Naive B cell (primary cell): Measurements from ENCODE around the gene WASHC4. TPM values are rescaled to one million over a fixed set of nuclear protein-coding genes. Genes with fewer than 3 reads are reported as not detected.
"Not testable (repeated sequence)": the region's sequence is repeated elsewhere in the genome, so short reads cannot be mapped to it uniquely, and the experiment has no call there.

Source experiments
- ATAC-seq, 2 donors: fragments of 150-1000 bp; cut with Tn5 transposase; 2 replicates each; pipeline ENCODE4 v1.10.0; 2021; ENCODE audit warnings: low read depth in 2 of 2, mild to moderate bottlenecking in 2 of 2, moderate library complexity in 2 of 2
- DNase-seq: peaks from one replicate; pipeline ENCODE4 v3.0.0; 2022
- H3K27ac Mint-ChIP-seq, 6 donors: one replicate each; pipeline ENCODE4 v1.8.0; 2020 to 2022; ENCODE audit warnings: mild to moderate bottlenecking in 6 of 6, mixed read lengths in 6 of 6, moderate library complexity in 5 of 6, inconsistent platforms in 2 of 6
- H3K27me3 Mint-ChIP-seq, 3 donors: one replicate each; pipeline ENCODE4 v1.8.0; 2021 to 2022; ENCODE audit warnings: mixed read lengths in 3 of 3, mild to moderate bottlenecking in 1 of 3
- H3K36me3 Mint-ChIP-seq, 2 donors: one replicate each; pipeline ENCODE4 v1.8.0; 2020 to 2022; ENCODE audit warnings: mixed read lengths in 2 of 2, inconsistent platforms in 1 of 2, mild to moderate bottlenecking in 1 of 2
- H3K4me1 Mint-ChIP-seq, 3 donors: one replicate each; pipeline ENCODE4 v1.8.0; 2020 to 2022; ENCODE audit warnings: mixed read lengths in 3 of 3, inconsistent platforms in 1 of 3, mild to moderate bottlenecking in 1 of 3, moderate library complexity in 1 of 3
- H3K4me3 Mint-ChIP-seq, 8 donors: one replicate each; pipeline ENCODE4 v1.8.0; 2020 to 2022; ENCODE audit warnings: mild to moderate bottlenecking in 8 of 8, mixed read lengths in 8 of 8, moderate library complexity in 8 of 8, inconsistent platforms in 2 of 8
- H3K9me3 Mint-ChIP-seq, 7 donors: one replicate each; pipeline ENCODE4 v1.8.0; 2020 to 2022; ENCODE audit warnings: mixed read lengths in 7 of 7, mild to moderate bottlenecking in 5 of 7, inconsistent platforms in 2 of 7, moderate library complexity in 1 of 7
- polyA plus RNA-seq, 6 donors: library from polyadenylated mRNA; unstranded; fragments of 300-500 nt; fragmentation: Illumina TruSeq; gene quantifications; one replicate each; pipeline ENCODE4 v1.2.3, GENCODE V29; 2021; ENCODE audit warnings: low read depth in 6 of 6

Gene WASHC4
- polyA plus RNA-seq, 6 donors from 2014 or later = 84.7 to 131 (median 125) TPM

DNA sequence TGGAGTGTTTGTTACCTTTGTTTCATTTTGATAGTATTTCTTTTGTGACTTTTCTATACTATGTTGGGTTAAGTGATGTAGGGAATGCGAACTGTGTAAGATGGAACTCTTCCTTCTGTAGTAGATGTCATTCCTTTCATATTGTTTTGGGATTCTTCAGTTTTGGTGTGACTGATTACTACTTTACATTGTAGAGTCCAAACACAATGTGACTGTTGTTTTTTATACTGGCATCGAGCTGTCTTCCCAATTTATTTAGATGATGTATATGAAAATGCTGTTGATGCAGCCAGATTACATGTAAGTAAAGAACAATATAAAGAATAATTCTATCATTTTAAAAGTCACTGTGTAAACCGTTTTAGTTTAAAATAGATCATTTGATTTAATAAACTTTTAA lies 34.7 kb downstream of the WASHC4 start:
- no peak for DNase-seq
- no peak for ATAC-seq
- Mint-ChIP-seq H3K4me1 (peaks cover 1 to 6% (median 5%) of the 10 kb centered on the region in 3 donors), H3K4me3 (no peak overlapping the region), H3K27me3 (no peaks in the 10 kb centered on the region), H3K27ac (no peak overlapping the region), H3K9me3 (no peaks in the 10 kb centered on the region), H3K36me3 (peaks cover 0 to 22% of the 10 kb centered on the region in 2 donors)

DNA sequence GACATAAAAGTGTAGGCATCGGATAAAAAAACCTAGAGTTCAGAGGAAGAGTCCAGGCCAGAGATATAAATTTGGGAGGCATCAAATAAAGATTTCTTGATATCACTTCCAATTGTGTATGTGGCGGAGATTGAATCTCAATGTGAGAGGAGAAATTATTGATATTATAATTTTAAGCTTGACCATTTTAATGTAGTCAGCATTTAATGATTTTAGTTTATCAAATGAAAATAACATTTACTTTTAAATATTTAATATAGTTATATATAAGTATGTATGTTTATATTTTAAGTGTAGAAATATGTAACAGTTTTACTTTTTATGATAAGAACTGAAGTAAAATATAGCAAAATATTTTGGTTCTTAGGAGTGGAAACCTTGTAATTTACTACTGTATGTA lies 48.7 kb downstream of the WASHC4 start:
- H3K9me3 Mint-ChIP-seq = no peaks in the 10 kb centered on the region
- no peaks in the 10 kb centered on the region for H3K27me3 Mint-ChIP-seq
- ATAC-seq (no peak), DNase-seq (no peak)
- H3K4me3 Mint-ChIP-seq = no peak overlapping the region
- peaks cover 24% of the 10 kb centered on the region in 2 donors for H3K36me3 Mint-ChIP-seq
- H3K4me1 Mint-ChIP-seq = peaks cover 0 to 12% (median 6%) of the 10 kb centered on the region in 3 donors
- peak overlapping the region in 2 of 6 donors; percentile 14 to 16 for H3K27ac Mint-ChIP-seq

DNA sequence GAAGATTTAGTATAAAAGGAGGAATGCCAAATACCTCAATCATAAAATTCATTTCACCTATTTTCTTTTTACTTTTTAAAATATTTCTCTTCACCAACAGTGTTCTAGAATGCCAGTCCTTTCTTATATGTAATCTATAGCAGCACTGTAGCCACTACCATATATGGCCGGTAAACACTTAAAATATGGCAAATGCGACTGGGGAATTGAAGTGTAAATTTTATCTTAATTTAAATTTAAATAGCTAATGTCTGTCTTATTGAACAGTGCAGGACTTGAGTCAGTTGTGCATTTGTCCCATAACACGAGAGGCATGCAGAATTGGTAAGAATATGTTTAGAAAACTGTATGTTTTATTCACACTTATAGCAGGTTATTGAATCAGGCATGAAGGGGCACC lies 50.1 kb downstream of the WASHC4 start:
- DNase-seq = no peak
- Mint-ChIP-seq H3K4me1 (peaks cover 0 to 12% (median 6%) of the 10 kb centered on the region in 3 donors), H3K27ac (peak overlapping the region in 5 of 6 donors; percentile 2 to 75 (median 22)), H3K27me3 (no peaks in the 10 kb centered on the region), H3K9me3 (no peaks in the 10 kb centered on the region), H3K4me3 (no peak overlapping the region), H3K36me3 (peaks cover 24 to 30% of the 10 kb centered on the region in 2 donors)
- ATAC-seq = no peak

DNA sequence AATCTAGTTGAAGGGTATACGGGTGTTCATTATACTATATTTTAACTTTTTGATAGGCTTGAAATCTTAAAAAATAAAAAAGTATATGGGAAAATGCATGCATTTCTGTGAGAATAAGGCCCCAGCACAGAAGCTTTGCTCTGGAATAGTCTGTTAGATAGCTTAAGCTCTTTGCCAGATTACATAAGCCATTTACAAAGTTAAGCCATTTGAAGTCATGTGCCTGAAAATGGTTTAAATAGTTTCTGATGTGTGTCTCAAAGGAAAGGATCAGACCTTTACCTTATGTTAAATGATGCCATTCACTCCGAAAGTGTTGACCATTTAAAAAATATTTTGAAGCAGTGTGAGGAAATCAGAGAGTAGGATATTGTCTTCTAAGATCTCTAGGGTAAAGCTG lies 51.3 kb downstream of the WASHC4 start:
- no peak for ATAC-seq
- H3K36me3 Mint-ChIP-seq = peaks cover 27 to 34% of the 10 kb centered on the region in 2 donors
- no peak for DNase-seq
- no peak overlapping the region for H3K4me3 Mint-ChIP-seq
- H3K9me3 Mint-ChIP-seq = no peaks in the 10 kb centered on the region
- no peaks in the 10 kb centered on the region for H3K27me3 Mint-ChIP-seq
- peaks cover 5 to 12% (median 6%) of the 10 kb centered on the region in 3 donors for H3K4me1 Mint-ChIP-seq
- H3K27ac Mint-ChIP-seq = peak overlapping the region in 3 of 6 donors; percentile 2 to 37 (median 17)

DNA sequence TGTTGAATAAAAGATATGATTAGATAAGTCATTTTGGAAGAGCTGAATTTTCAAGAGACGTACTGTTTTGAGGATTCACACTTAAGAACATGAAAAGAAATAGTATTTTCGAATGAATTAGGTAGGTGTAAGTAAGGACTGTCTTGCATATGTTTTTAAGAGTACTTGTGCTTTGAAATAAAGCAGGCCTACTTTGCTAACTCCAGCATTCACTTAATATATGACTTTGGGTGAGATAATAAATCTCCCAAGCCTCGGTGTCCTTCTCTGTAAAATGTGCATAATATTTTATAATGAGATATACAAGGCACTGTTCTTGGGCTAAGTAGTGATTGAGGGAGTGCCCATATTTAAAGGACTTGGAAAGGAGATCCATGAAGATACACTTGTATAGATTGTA lies 54.6 kb downstream of the WASHC4 start:
- H3K27me3 Mint-ChIP-seq = no peaks in the 10 kb centered on the region

DNA sequence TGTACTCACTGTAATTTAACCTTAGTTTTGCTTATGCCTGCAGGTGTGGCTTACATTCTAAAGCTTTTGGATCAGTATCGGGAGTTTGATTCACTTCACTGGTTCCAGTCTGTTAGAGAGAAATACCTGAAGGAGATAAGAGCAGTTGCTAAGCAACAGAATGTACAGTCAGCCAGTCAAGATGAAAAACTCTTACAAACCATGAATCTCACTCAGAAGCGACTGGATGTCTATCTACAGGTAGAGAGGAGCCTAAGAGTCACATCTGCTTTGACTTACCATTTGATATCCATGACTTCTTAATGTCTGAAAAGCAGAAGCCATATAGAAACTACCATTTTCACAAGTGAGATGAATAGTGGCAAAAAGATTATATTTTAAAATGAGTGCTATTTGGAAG lies 56.5 kb downstream of the WASHC4 start:
- no peak overlapping the region for H3K4me3 Mint-ChIP-seq
- H3K4me1 Mint-ChIP-seq = peaks cover 4 to 5% (median 4%) of the 10 kb centered on the region in 3 donors
- H3K36me3 Mint-ChIP-seq = peaks cover 14 to 17% of the 10 kb centered on the region in 2 donors
- no peaks in the 10 kb centered on the region for H3K27me3 Mint-ChIP-seq
- H3K27ac Mint-ChIP-seq = peak overlapping the region in 1 of 6 donors; percentile 93
- no peak for ATAC-seq
- no peak for DNase-seq
- no peaks in the 10 kb centered on the region for H3K9me3 Mint-ChIP-seq

More for the DNA sequence above, 54.6 kb downstream of the WASHC4 start:
- no peaks in the 10 kb centered on the region for H3K9me3 Mint-ChIP-seq
- ATAC-seq (no peak), DNase-seq (no peak)
- H3K36me3 Mint-ChIP-seq = peaks cover 24 to 25% of the 10 kb centered on the region in 2 donors
- H3K27ac Mint-ChIP-seq = no peak overlapping the region
- peaks cover 5 to 6% (median 5%) of the 10 kb centered on the region in 3 donors for H3K4me1 Mint-ChIP-seq
- H3K4me3 Mint-ChIP-seq = no peak overlapping the region

DNA sequence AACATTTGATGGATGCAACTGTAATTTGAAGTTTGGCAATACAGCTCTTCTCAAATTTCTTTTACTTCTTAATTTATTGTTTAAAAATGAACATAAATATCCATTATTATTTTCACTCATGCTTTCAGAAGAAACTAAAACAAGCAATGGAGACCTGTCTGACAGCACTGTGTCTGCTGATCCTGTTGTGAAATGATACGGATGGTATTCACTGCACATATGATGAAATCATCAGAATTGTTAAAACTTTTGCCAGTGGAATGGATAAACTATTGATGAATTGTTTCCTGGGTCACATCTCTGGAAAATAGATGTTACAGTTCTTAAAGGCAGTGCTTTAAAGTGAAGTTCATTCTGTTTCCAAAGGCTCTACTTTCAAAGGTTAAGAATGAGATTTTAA lies 59.2 kb downstream of the WASHC4 start:
- Mint-ChIP-seq H3K4me3 (no peak overlapping the region), H3K27me3 (no peaks in the 10 kb centered on the region), H3K36me3 (peaks cover 8 to 13% of the 10 kb centered on the region in 2 donors), H3K27ac (peak overlapping the region in 1 of 6 donors; percentile 47), H3K4me1 (peaks cover 0 to 5% (median 0%) of the 10 kb centered on the region in 3 donors), H3K9me3 (no peaks in the 10 kb centered on the region)
- ATAC-seq (no peak), DNase-seq (no peak)

DNA sequence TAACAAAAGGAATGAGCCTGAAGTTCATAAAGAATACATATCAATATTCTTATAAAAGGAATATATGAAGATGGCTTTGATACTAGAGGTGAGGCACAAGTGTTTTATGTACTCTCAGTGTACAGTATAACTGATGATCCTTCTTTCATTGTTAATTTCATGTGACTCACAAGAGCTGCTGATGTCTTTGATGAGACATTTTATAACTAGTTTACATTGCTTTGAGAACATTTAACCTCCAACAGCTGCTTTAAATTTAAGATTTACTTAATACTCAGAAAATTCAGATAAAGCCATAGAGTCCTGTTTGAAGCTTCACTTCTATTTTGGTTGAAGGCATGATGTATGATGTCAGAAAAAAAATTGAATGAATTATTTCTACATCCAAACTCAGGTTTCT lies 59.8 kb downstream of the WASHC4 start:
- Mint-ChIP-seq H3K4me3 (no peak overlapping the region), H3K27me3 (no peaks in the 10 kb centered on the region), H3K36me3 (peaks cover 7 to 8% of the 10 kb centered on the region in 2 donors), H3K4me1 (peaks cover 4 to 9% (median 4%) of the 10 kb centered on the region in 3 donors), H3K27ac (no peak overlapping the region), H3K9me3 (no peaks in the 10 kb centered on the region)
- no peak for ATAC-seq
- no peak for DNase-seq

DNA sequence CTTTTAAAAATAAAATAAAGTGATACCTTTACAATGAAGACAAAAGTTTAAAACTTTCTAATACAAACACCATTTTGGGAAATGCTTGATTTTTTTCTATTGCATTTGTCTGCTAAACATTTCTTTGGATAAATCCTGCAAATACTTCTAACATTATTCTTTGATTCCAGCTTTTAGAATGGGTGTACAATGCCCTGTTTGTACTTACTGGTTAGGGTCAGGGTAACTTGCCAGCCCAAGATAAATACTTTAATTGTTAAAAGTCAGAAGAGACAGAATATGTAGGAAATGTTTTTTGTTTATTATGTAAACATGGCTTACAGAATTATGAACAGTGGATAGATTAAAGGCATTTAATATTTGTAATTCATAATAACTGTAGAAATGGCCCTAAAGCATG lies 60.5 kb downstream of the WASHC4 start:
- no peak overlapping the region for H3K4me3 Mint-ChIP-seq
- no peak for DNase-seq
- ATAC-seq = no peak
- H3K27me3 Mint-ChIP-seq = no peaks in the 10 kb centered on the region
- H3K36me3 Mint-ChIP-seq = peaks cover 7 to 8% of the 10 kb centered on the region in 2 donors
- H3K9me3 Mint-ChIP-seq = no peaks in the 10 kb centered on the region
- H3K27ac Mint-ChIP-seq = no peak overlapping the region
- peaks cover 7% of the 10 kb centered on the region in 3 donors for H3K4me1 Mint-ChIP-seq

DNA sequence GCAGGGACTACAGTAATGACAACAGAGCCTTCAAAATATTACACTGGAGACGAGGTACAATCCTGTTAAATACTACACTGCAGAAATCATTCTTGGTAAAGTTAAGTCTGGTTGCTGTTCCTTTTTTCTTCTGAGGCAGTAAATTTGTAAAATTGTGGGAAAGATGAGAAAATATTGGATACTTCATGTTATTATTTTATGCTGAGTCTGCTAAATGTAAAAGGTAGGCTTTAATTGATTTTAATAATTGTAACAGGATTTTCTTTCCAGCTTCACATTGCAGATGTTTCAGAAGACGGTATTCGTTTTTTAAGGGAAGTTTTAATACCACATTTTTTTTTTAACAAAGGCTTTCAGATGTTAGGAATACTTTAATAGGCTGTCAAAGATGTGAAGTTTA lies 62.6 kb downstream of the WASHC4 start:
- Mint-ChIP-seq H3K9me3 (no peaks in the 10 kb centered on the region), H3K36me3 (peaks cover 0 to 7% of the 10 kb centered on the region in 2 donors), H3K27me3 (no peaks in the 10 kb centered on the region), H3K4me3 (no peak overlapping the region), H3K27ac (peak overlapping the region in 2 of 6 donors; percentile 36 to 59), H3K4me1 (peaks cover 4 to 10% (median 7%) of the 10 kb centered on the region in 3 donors)
- DNase-seq = no peak
- no peak for ATAC-seq

DNA sequence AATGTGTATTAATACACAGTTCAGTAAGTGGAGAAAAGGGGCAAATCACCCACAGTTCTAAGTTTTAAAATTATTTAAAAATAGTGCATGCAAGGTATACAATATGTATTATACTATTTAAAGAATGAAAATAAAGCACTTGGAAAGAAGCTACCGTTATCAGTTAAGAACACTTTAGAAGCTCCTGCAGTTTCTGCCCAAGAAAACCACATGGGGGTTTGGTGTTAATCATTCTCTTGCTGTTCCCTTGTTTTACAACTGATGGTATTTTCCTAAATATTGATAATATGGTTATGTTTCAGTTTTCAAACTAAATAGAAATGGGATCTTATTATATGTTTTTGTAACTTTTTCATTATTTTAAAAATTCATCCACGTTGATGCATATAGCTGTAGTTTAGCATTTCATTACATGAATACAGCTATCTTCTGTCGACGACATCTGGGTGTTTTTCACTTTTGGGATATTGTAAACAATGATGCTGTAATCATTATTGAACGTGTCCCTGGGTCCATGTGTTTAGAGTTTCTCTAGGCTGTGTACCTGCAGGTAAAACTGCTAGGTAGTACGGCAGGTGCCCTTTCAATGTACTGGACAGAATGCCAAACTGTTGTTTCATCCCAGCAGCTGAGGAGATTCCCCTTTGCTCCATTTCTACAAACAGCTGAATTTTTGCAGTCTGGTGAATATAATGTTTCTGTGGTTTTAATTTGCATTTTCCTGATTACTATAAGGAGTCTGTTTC lies 64.3 kb downstream of the WASHC4 start:
- peaks cover 5 to 10% (median 7%) of the 10 kb centered on the region in 3 donors for H3K4me1 Mint-ChIP-seq
- ATAC-seq = no peak
- no peaks in the 10 kb centered on the region for H3K27me3 Mint-ChIP-seq
- DNase-seq = no peak
- H3K36me3 Mint-ChIP-seq = peaks cover 3 to 7% of the 10 kb centered on the region in 2 donors
- H3K27ac Mint-ChIP-seq = peak overlapping the region in 3 of 6 donors; percentile 57 to 73 (median 65)
- no peak overlapping the region for H3K4me3 Mint-ChIP-seq
- no peaks in the 10 kb centered on the region for H3K9me3 Mint-ChIP-seq

DNA sequence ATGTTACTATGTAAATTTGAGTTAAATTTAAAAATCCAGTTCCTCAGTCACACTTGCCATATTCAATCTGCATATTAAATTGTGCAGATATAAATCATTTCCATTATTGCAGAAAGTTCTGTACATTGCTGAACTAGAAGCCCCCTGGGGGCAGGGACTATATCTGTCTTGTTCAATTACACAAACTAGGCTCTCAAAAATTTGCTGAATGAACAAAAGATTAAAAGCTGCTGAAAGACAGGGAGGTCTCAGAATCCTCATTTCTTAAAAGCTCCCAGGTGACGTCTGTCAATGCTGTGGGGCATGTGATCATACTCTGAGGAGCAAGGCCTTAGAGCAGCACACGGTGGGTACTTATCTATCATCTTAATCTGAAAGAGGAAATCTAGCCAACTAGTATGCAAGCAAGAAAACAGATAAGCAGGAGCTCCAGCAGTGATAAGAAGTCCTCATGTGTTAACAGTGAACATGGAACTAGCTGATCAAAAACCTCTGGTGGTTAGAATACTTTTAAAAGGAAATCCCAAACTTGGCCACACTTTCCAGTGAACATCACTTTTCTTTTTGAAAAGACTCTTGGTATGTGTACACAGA lies 68.0 kb downstream of the WASHC4 start:
- H3K9me3 Mint-ChIP-seq = peaks cover 0 to 8% (median 0%) of the 10 kb centered on the region in 7 donors
- ATAC-seq (no peak), DNase-seq (no peak)
- peaks cover 9 to 18% (median 10%) of the 10 kb centered on the region in 3 donors for H3K4me1 Mint-ChIP-seq
- H3K27me3 Mint-ChIP-seq = no peaks in the 10 kb centered on the region
- H3K27ac Mint-ChIP-seq = peak overlapping the region in 1 of 6 donors; percentile 70
- peaks cover 8 to 17% of the 10 kb centered on the region in 2 donors for H3K36me3 Mint-ChIP-seq
- H3K4me3 Mint-ChIP-seq = no peak overlapping the region

DNA sequence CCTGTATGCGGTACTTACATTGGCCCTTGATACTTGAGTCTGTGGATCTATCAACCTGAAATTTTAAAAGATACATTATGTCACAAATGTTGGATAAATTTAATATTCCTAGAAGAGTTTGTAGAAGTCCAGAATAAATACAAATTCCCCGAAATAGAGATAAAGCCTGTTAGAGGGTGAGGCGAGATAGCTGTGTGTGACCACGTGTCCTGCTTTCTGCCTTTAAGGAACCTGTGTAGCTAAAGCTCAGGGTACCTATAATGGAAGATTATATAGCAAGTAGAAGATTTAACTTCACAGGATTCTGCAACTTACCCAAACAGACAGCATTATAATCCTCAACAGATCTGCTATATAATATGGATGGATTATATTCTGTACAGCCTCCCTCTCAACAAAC lies 69.7 kb downstream of the WASHC4 start:
- ATAC-seq = no peak
- DNase-seq = no peak
- peaks cover 15 to 31% (median 18%) of the 10 kb centered on the region in 3 donors for H3K4me1 Mint-ChIP-seq
- peak overlapping the region in 2 of 6 donors; percentile 2 to 49 for H3K27ac Mint-ChIP-seq
- H3K4me3 Mint-ChIP-seq = no peak overlapping the region
- H3K27me3 Mint-ChIP-seq = no peaks in the 10 kb centered on the region
- peaks cover 16 to 22% of the 10 kb centered on the region in 2 donors for H3K36me3 Mint-ChIP-seq
- peaks cover 0 to 10% (median 2%) of the 10 kb centered on the region in 7 donors for H3K9me3 Mint-ChIP-seq

DNA sequence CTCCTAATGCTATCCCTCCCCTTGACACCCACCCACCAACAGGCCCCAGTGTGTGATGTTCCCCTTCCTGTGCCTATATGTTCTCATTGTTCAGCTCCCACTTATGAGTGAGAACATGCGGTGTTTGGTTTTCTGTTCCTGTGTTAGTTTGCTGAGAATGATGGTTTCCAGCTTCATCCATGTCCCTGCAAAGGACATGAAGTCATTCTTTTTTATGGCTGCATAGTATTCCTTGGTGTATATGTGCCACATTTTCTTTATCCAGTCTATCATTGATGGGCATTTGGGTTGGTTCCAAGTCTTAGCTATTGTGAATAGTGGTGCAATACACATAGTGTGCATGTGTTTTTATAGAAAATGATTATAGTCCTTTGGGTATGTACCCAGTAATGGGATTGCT lies 71.6 kb downstream of the WASHC4 start:
- Mint-ChIP-seq H3K4me1 (peaks cover 16 to 41% (median 28%) of the 10 kb centered on the region in 3 donors), H3K36me3 (peaks cover 27 to 35% of the 10 kb centered on the region in 2 donors), H3K27ac (peak overlapping the region in 3 of 6 donors; percentile 7 to 85 (median 57)), H3K9me3 (peaks cover 0 to 13% (median 4%) of the 10 kb centered on the region in 7 donors), H3K4me3 (peak overlapping the region in 1 of 8 donors; percentile 48)
- ATAC-seq, H3K27me3 Mint-ChIP-seq, DNase-seq: not testable (repeated sequence)
